ENCODE measurements around the gene GRID1. TPM values are rescaled to one million over a fixed set of nuclear protein-coding genes. Genes with fewer than 3 reads are reported as not detected.

Gene GRID1
- total RNA-seq, 4 donors from 2014 or later: 0.40 to 1.9 (median 1.00) TPM

DNA sequence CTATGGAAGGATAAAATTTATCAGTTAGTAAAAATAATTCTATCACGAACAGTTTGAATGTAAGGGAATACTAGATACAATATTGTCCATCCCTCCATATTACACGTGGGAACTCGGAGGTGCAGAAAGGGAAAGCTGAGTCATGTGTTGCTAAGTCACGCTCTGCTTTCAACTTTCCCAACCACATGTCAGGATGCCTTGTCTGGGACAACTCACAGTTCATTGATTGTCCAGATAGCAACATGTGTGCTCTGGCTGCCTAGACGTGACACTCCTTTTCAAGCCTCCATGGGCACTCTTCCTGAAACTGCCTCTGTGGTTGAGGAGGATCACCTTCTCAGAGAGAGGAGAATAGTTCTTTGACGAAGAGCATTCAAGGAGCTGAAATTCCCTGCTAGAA, 808.1 kb downstream of the GRID1 start:
- no peaks in the 10 kb centered on the region for H3K4me1 ChIP-seq
- intact Hi-C loops (cut with DNase I; ENCODE audit: low total_unique reads): no loop called here
- in situ Hi-C loops (cut with MboI; ENCODE audit: low pct_ligation_motif_present in 1 of 4, low pct_unique_long_range_greater_than_20kb in 1 of 4, low sequenced_read_pairs in 3 of 4): no loop called here
- no peak for DNase-seq
- H3K27me3 ChIP-seq: no peaks in the 10 kb centered on the region
- 74 to 76% methylated on average over 4 to 6 of the region's 6 CpGs for WGBS, 2 donors (ENCODE audit: low coverage in 1 of 2)
- no peaks in the 10 kb centered on the region for H3K9me3 ChIP-seq
- H3K4me3 ChIP-seq: no peak overlapping the region
- no peak overlapping the region for H3K27ac ChIP-seq
- TF ChIP-seq POLR2A (IDR thresholded peaks at IDR 0.05): no peak
- TF ChIP-seq EP300 (IDR thresholded peaks at IDR 0.05; ENCODE audit: low read depth): no peak
- TF ChIP-seq POLR2AphosphoS5 (IDR thresholded peaks at IDR 0.05): no peak
- TF ChIP-seq, protein P1, sequence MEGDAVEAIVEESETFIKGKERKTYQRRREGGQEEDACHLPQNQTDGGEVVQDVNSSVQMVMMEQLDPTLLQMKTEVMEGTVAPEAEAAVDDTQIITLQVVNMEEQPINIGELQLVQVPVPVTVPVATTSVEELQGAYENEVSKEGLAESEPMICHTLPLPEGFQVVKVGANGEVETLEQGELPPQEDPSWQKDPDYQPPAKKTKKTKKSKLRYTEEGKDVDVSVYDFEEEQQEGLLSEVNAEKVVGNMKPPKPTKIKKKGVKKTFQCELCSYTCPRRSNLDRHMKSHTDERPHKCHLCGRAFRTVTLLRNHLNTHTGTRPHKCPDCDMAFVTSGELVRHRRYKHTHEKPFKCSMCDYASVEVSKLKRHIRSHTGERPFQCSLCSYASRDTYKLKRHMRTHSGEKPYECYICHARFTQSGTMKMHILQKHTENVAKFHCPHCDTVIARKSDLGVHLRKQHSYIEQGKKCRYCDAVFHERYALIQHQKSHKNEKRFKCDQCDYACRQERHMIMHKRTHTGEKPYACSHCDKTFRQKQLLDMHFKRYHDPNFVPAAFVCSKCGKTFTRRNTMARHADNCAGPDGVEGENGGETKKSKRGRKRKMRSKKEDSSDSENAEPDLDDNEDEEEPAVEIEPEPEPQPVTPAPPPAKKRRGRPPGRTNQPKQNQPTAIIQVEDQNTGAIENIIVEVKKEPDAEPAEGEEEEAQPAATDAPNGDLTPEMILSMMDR (IDR thresholded peaks at IDR 0.05): no peak
- H3K36me3 ChIP-seq: no peaks in the 10 kb centered on the region

DNA sequence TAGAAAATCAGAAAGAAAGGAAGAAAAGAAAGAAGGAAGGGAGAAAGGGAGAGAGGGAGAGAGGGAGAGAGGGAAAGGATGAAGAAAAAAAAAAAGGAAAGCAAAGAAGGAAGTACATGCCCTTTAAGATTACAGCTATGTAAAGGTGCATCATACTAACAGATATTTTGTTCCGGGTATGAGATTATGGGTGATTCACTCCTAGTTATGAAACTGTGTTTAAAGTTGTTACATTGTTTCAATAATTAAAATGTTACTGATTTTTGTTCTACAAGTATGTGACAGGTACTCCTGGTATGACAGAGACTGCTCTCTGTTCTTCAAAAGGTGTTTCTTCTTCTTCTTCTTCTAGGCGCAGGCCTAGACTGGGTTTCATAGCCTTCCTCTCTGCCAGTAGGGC, 808.9 kb downstream of the GRID1 start:
- no peaks in the 10 kb centered on the region for H3K27me3 ChIP-seq
- 83 to 85% methylated on average over 2 of the region's 2 CpGs for WGBS, 2 donors (ENCODE audit: low coverage in 1 of 2)
- intact Hi-C loops (cut with DNase I; ENCODE audit: low total_unique reads): no loop called here
- TF ChIP-seq POLR2AphosphoS5 (IDR thresholded peaks at IDR 0.05) (no peak), EP300 (IDR thresholded peaks at IDR 0.05; ENCODE audit: low read depth) (no peak), POLR2A (IDR thresholded peaks at IDR 0.05) (no peak)
- TF ChIP-seq, protein P1 (IDR thresholded peaks at IDR 0.05): no peak
- DNase-seq: no peak
- no peak overlapping the region for H3K4me3 ChIP-seq
- in situ Hi-C loops (cut with MboI; ENCODE audit: low pct_ligation_motif_present in 1 of 4, low pct_unique_long_range_greater_than_20kb in 1 of 4, low sequenced_read_pairs in 3 of 4): no loop called here
- no peaks in the 10 kb centered on the region for H3K36me3 ChIP-seq
- no peak overlapping the region for H3K27ac ChIP-seq
- no peaks in the 10 kb centered on the region for H3K4me1 ChIP-seq
- H3K9me3 ChIP-seq: no peaks in the 10 kb centered on the region

DNA sequence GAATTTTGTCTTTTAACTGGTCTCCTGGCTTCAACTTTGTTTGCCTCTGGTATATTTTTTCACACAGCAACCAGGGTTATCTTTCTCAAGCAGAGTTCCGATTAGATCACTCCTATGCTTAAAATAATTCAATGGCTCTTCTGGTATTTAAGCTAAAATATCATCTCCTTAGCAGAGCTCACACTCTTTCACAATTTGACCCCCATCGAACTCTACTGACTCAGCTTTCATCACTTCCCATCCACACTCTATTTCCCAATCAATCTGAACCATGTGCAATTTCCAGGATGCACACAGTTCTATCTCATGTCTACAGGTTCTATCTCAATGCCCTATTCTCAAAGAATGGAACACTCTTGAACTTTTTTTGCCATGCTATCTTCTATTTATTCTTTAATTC, 809.5 kb downstream of the GRID1 start:
- Histone ChIP-seq H3K27me3 (no peaks in the 10 kb centered on the region), H3K27ac (no peak overlapping the region), H3K9me3 (no peaks in the 10 kb centered on the region), H3K4me3 (no peak overlapping the region), H3K4me1 (no peaks in the 10 kb centered on the region), H3K36me3 (no peaks in the 10 kb centered on the region)
- no peak for TF ChIP-seq EP300 (IDR thresholded peaks at IDR 0.05; ENCODE audit: low read depth)
- TF ChIP-seq, protein P1 (IDR thresholded peaks at IDR 0.05): no peak
- no peak for TF ChIP-seq POLR2AphosphoS5 (IDR thresholded peaks at IDR 0.05)
- no peak for TF ChIP-seq POLR2A (IDR thresholded peaks at IDR 0.05)
- no peak for DNase-seq
- in situ Hi-C loops (cut with MboI; ENCODE audit: low pct_ligation_motif_present in 1 of 4, low pct_unique_long_range_greater_than_20kb in 1 of 4, low sequenced_read_pairs in 3 of 4) (no loop called here), intact Hi-C loops (cut with DNase I; ENCODE audit: low total_unique reads) (no loop called here)
- 78% methylated on average over 2 of the region's 2 CpGs for WGBS, 2 donors (ENCODE audit: low coverage in 1 of 2)

Small RNAs within 50 kb of the gene (small RNA-seq; reads per million reads assigned to genes)
- 0 to 0.55 (median 0.40) reads per million in 4 donors for gene MIR346
- 0 reads per million in 4 donors for gene RF02271
- gene RN7SKP238: 0 reads per million in 4 donors
- gene RNA5SP322: 0 reads per million in 4 donors

Other genes starting within 250 kb of the GRID1 start
- 10 to 100 TPM; 26.6 to 71.4 (median 41.0) TPM for gene WAPL, start 155.0 kb upstream of the GRID1 start, total RNA-seq